H1 (cell line): ENCODE results near the gene LTBR. TPM values are rescaled to one million over a fixed set of nuclear protein-coding genes. Genes with fewer than 3 reads are reported as not detected.
A peak's percentile ranks its signal among the peaks of the same experiment; 100 is the strongest.

Experiments
- CTCF ChIA-PET: fragments of 300-600 bp; sonication (Branson Sonifier 250); formaldehyde crosslinking; loops from one replicate; lab custom pipeline; 2021; ENCODE audit not compliant: partially characterized antibody; lab: Charles Lee
- POLR2A ChIA-PET: fragments of 300-600 bp; sonication (Branson Sonifier 250); formaldehyde crosslinking; loops from one replicate; lab custom pipeline; 2021; ENCODE audit warnings: inconsistent platforms; ENCODE audit not compliant: partially characterized antibody; lab: Charles Lee
- DNase-seq, 2 experiments: peaks; one replicate each; pipeline versions ENCODE4 v3.0.0 to v3.0.0-alpha.2; 2010 to 2022; ENCODE audit warnings: low spot score in 2 of 2, low read depth in 1 of 2, mixed read lengths in 1 of 2
- FAIRE-seq: peaks from 2 replicates; lab custom pipeline; 2011; peaks lifted over from hg19 to GRCh38; lab: Jason Lieb, UNC
- H2AFZ ChIP-seq: 2 replicates; pipeline ENCODE4 v1.8.1; 2012; ENCODE audit warnings: low read length, inconsistent platforms
- H2AK5ac ChIP-seq: 2 replicates; pipeline ENCODE4 v1.6.1; 2013; ENCODE audit warnings: low read depth, low read length
- H2BK120ac ChIP-seq: replicated peaks from 2 replicates; pipeline ENCODE3; 2013; ENCODE audit warnings: low read depth, low read length, inconsistent platforms
- H2BK12ac ChIP-seq: 2 replicates; pipeline ENCODE4 v1.6.1; 2013; ENCODE audit warnings: low read depth, low read length
- H2BK15ac ChIP-seq: 2 replicates; pipeline ENCODE4 v1.6.1; 2013; ENCODE audit warnings: low read length
- H2BK20ac ChIP-seq: 2 replicates; pipeline ENCODE4 v1.6.1; 2013; ENCODE audit warnings: low read length
- H2BK5ac ChIP-seq: 2 replicates; pipeline ENCODE4 v1.6.1; 2013; ENCODE audit warnings: low read depth, low read length
- H3K14ac ChIP-seq: 2 replicates; pipeline ENCODE4 v1.6.1; 2013; ENCODE audit warnings: inconsistent platforms; ENCODE audit not compliant: insufficient read length
- H3K18ac ChIP-seq: 2 replicates; pipeline ENCODE4 v1.6.1; 2013; ENCODE audit warnings: low read length; ENCODE audit errors: extremely low read depth
- H3K23ac ChIP-seq: 2 replicates; pipeline ENCODE4 v1.6.1; 2013; ENCODE audit warnings: inconsistent platforms; ENCODE audit not compliant: insufficient read length
- H3K23me2 ChIP-seq: 2 replicates; pipeline ENCODE4 v1.6.1; 2013; ENCODE audit warnings: low read depth, low read length
- H3K27ac ChIP-seq: 2 replicates; pipeline ENCODE4 v1.6.1; 2011; ENCODE audit warnings: low read depth, low read length, inconsistent platforms
- H3K27me3 ChIP-seq, 4 experiments: replicated peaks in 1 of 4; 1 replicate in 1 of 4; 2 replicates in 3 of 4; pipeline versions ENCODE4 v1.6.1 to v1.8.1; 2011 to 2013; ENCODE audit warnings: low read length in 3 of 4, mild to moderate bottlenecking in 3 of 4, inconsistent platforms in 2 of 4, mixed read lengths in 2 of 4, moderate library complexity in 1 of 4; ENCODE audit not compliant: control insufficient read depth in 3 of 4, insufficient read depth in 3 of 4; ENCODE audit errors: extremely low read depth in 1 of 4
- H3K36me3 ChIP-seq, 4 experiments: 2 replicates each; pipeline versions ENCODE4 v1.6.1 to v1.8.1; 2011 to 2013; ENCODE audit warnings: mild to moderate bottlenecking in 4 of 4, low read length in 3 of 4, moderate library complexity in 2 of 4, control low read depth in 1 of 4, inconsistent platforms in 1 of 4; ENCODE audit not compliant: insufficient read depth in 4 of 4, control insufficient read depth in 2 of 4
- H3K4ac ChIP-seq: replicated peaks from 2 replicates; pipeline ENCODE3; 2013; ENCODE audit warnings: low read length, low read depth, mixed read lengths, inconsistent platforms; ENCODE audit not compliant: insufficient read length
- H3K4me1 ChIP-seq, 4 experiments: replicated peaks in 1 of 4; 1 replicate in 1 of 4; 2 replicates in 3 of 4; pipeline versions ENCODE4 v1.6.1 to v1.8.1; 2011 to 2013; ENCODE audit warnings: low read length in 3 of 4, inconsistent platforms in 2 of 4, mixed read lengths in 1 of 4; ENCODE audit not compliant: insufficient read depth in 4 of 4, control insufficient read depth in 3 of 4
- H3K4me2 ChIP-seq, 2 experiments: 2 replicates each; pipeline versions ENCODE4 v1.6.1 to v1.8.1; 2011 to 2013; ENCODE audit warnings: low read depth in 2 of 2, low read length in 2 of 2, control low read depth in 1 of 2, inconsistent platforms in 1 of 2, mild to moderate bottlenecking in 1 of 2; ENCODE audit not compliant: insufficient read depth in 1 of 2
- H3K4me3 ChIP-seq, 4 experiments: fragments of 200-600, 300-600 bp in 1 of 4; sonication (generic), shearing (Covaris generic), sonication (Bioruptor Twin) in 1 of 4; 2 replicates each; pipeline versions ENCODE4 v1.5.1 to v1.8.1; 2011 to 2016; ENCODE audit warnings: low read length in 4 of 4, low read depth in 3 of 4, control low read depth in 2 of 4, inconsistent platforms in 2 of 4, mild to moderate bottlenecking in 2 of 4, mixed read lengths in 1 of 4, moderate library complexity in 1 of 4; ENCODE audit not compliant: insufficient read depth in 2 of 4; ENCODE audit errors: extremely low read depth in 1 of 4
- H3K56ac ChIP-seq: replicated peaks from 2 replicates; pipeline ENCODE3; 2013; ENCODE audit warnings: low read depth, mild to moderate bottlenecking, mixed read lengths, low read length, inconsistent platforms; ENCODE audit not compliant: insufficient read length
- H3K79me1 ChIP-seq: 2 replicates; pipeline ENCODE4 v1.6.1; 2013; ENCODE audit warnings: low read depth, low read length, control low read depth
- H3K79me2 ChIP-seq, 2 experiments: 2 replicates each; pipeline versions ENCODE4 v1.6.1 to v1.8.1; 2012 to 2013; ENCODE audit warnings: low read length in 2 of 2, mild to moderate bottlenecking in 2 of 2, inconsistent platforms in 1 of 2; ENCODE audit not compliant: insufficient read depth in 2 of 2, control insufficient read depth in 1 of 2
- H3K9ac ChIP-seq, 4 experiments: replicated peaks in 1 of 4; 1 replicate in 1 of 4; 2 replicates in 3 of 4; pipeline versions ENCODE4 v1.6.1 to v1.8.1; 2011 to 2013; ENCODE audit warnings: low read depth in 3 of 4, low read length in 3 of 4, control low read depth in 2 of 4, mild to moderate bottlenecking in 2 of 4, moderate library complexity in 2 of 4, inconsistent platforms in 1 of 4; ENCODE audit errors: extremely low read depth in 1 of 4
- H3K9me3 ChIP-seq, 2 experiments: 2 replicates each; pipeline versions ENCODE4 v1.6.1 to v1.8.1; 2012 to 2013; ENCODE audit warnings: mild to moderate bottlenecking in 2 of 2, moderate library complexity in 2 of 2, control low read depth in 1 of 2, inconsistent platforms in 1 of 2, low read depth in 1 of 2, low read length in 1 of 2, mixed read lengths in 1 of 2; ENCODE audit not compliant: insufficient read depth in 2 of 2
- H4K20me1 ChIP-seq, 2 experiments: replicated peaks in 1 of 2; 2 replicates each; pipeline versions ENCODE3 to v1.8.1; 2011 to 2013; ENCODE audit warnings: inconsistent platforms in 2 of 2, low read length in 2 of 2, mild to moderate bottlenecking in 1 of 2; ENCODE audit not compliant: insufficient read depth in 2 of 2, control insufficient read depth in 1 of 2
- H4K5ac ChIP-seq: 2 replicates; pipeline ENCODE4 v1.6.1; 2013; ENCODE audit warnings: low read length, low read depth, mixed read lengths, inconsistent platforms; ENCODE audit not compliant: insufficient read length
- H4K8ac ChIP-seq: 2 replicates; pipeline ENCODE4 v1.8.0; 2013; ENCODE audit warnings: mild to moderate bottlenecking, moderate library complexity, low read length, inconsistent platforms; ENCODE audit not compliant: insufficient read depth; ENCODE audit errors: extremely low read depth
- H4K91ac ChIP-seq: replicated peaks from 2 replicates; pipeline ENCODE3; 2013; ENCODE audit warnings: low read length, mixed read lengths, inconsistent platforms; ENCODE audit not compliant: insufficient read length
- CTCF ChIP-seq, 3 experiments: IDR thresholded peaks; 1 replicate in 2 of 3; 2 replicates in 1 of 3; pipeline versions ENCODE4 v1.5.1 to v1.6.1; 2011; ENCODE audit warnings: low read length in 3 of 3, mild to moderate bottlenecking in 3 of 3, inconsistent platforms in 2 of 3, low read depth in 1 of 3, moderate library complexity in 1 of 3; ENCODE audit not compliant: insufficient read depth in 1 of 3; ENCODE audit errors: control extremely low read depth in 1 of 3
- TAF1 ChIP-seq: IDR thresholded peaks from 2 replicates; pipeline ENCODE4 v1.6.1; 2011; ENCODE audit warnings: mild to moderate bottlenecking, low read depth, low read length
- WGBS, 2 experiments: shearing (Covaris generic) in 1 of 2; methylation state at CpG; one replicate each; pipeline versions ENCODE4 v1.1.6 to v1.1.7; 2013 to 2015; ENCODE audit warnings: low lambda C conversion rate in 2 of 2, mixed read lengths in 2 of 2, inconsistent platforms in 1 of 2, low coverage in 1 of 2, missing lambda C conversion rate in 1 of 2; ENCODE audit not compliant: insufficient replicate concordance in 2 of 2, insufficient coverage in 1 of 2, insufficient read length in 1 of 2; ENCODE audit errors: extremely low coverage in 1 of 2, missing lambda C conversion rate in 1 of 2; 5-methylcytosine and 5-hydroxymethylcytosine counted together
- polyA plus RNA-seq, 7 experiments: library from polyadenylated mRNA; depleted of rRNA in 3 of 7; stranded (reverse) in 5 of 7; unstranded in 2 of 7; fragments of >200 nt in 5 of 7; fragments of 200-250 nt in 2 of 7; gene quantifications; 1 replicate in 5 of 7; 2 replicates in 1 of 7; 4 replicates in 1 of 7; pipeline versions ENCODE4 v1.2.1 to v1.2.3, GENCODE V29; 2011 to 2013; ENCODE audit warnings: missing spikeins in 2 of 7, mixed read lengths in 2 of 7
- total RNA-seq: library from RNA; stranded (reverse); fragmentation: NEBNext Ultra II Directional; extraction: Animal tissue kit (Norgen Biotek cat#: 25700); gene quantifications from 2 replicates; pipeline ENCODE4 v1.2.1, GENCODE V29; 2021

LTBR gene
- total and polyA plus RNA-seq, 2 of the 8 experiments (the other 6 are each of a cell fraction or from before 2014, with no cell fraction given): 5.1 to 6.3 TPM

- 92% methylated on average over 10 of the region's 10 CpGs; no CpG with 5 or more reads in 1 of the 2 experiments for WGBS, 2 experiments
Observed at GRCh38 chr12:6345319-6346091, 38.5 kb upstream of the LTBR start.

More at GRCh38 chr12:6345319-6346091, 38.5 kb upstream of the LTBR start:
- Histone ChIP-seq H3K23me2 (peaks cover 11% of the 10 kb centered on the region), H4K91ac (no peak overlapping the region), H3K9ac (no peak overlapping the region), H2BK120ac (no peak overlapping the region), H4K5ac (no peak overlapping the region), H3K4ac (no peak overlapping the region), H3K9me3 (no peaks in the 10 kb centered on the region), H2BK5ac (no peak overlapping the region), H3K14ac (no peak overlapping the region), H3K56ac (no peak overlapping the region), H4K8ac (no peak overlapping the region), H3K18ac (no peak overlapping the region), H2BK12ac (no peak overlapping the region), H3K27me3 (no peaks in the 10 kb centered on the region), H3K27ac (no peak overlapping the region), H3K79me2 (peaks cover 4 to 16% of the 10 kb centered on the region in 2 experiments; a peak in 3 of 4 replicates), H3K4me1 (peaks cover 3 to 17% (median 15%) of the 10 kb centered on the region in 4 experiments), H3K36me3 (peaks cover 6 to 23% (median 16%) of the 10 kb centered on the region in 4 experiments; a peak in 6 of 8 replicates), H2BK15ac (0 out of 2 replicates have a peak overlapping the region, but pooled peaks have one; percentile 67), H4K20me1 (no peaks in the 10 kb centered on the region)
- DNase-seq (no peak), FAIRE-seq (no peak)
- ChIA-PET CTCF (interaction anchor here (0.8 to 8.9 kb wide), 15 partner anchors 9 to 130 kb away, joined by 3 to 74 read pairs (median 5); no protein-coding TSS in a partner anchor), POLR2A (interaction anchor here (0.5 to 17.1 kb wide), 14 partner anchors 11 to 193 kb away, joined by 3 to 286 read pairs (median 5); partner anchors contain the start of genes SCNN1A and VAMP1)
- TF ChIP-seq TAF1 (no peak), CTCF (IDR thresholded peaks at IDR 0.05; ENCODE audit: control extremely low read depth in 1 of 3, insufficient read depth in 1 of 3, low read depth in 1 of 3, low read length in 3 of 3) (no peak)
- TF ChIP-seq, all 59 proteins: peak for 0
- Histone ChIP-seq H3K79me1 (peaks cover 3% of the 10 kb centered on the region), H2AFZ (no peak overlapping the region), H3K23ac (no peak overlapping the region), H3K4me2 (no peak overlapping the region), H2BK20ac (no peak overlapping the region), H2AK5ac (no peak overlapping the region), H3K4me3 (no peak overlapping the region)
